ENCODE data around the gene C1orf226.

C1orf226 gene, protein sequence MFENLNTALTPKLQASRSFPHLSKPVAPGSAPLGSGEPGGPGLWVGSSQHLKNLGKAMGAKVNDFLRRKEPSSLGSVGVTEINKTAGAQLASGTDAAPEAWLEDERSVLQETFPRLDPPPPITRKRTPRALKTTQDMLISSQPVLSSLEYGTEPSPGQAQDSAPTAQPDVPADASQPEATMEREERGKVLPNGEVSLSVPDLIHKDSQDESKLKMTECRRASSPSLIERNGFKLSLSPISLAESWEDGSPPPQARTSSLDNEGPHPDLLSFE

DNA sequence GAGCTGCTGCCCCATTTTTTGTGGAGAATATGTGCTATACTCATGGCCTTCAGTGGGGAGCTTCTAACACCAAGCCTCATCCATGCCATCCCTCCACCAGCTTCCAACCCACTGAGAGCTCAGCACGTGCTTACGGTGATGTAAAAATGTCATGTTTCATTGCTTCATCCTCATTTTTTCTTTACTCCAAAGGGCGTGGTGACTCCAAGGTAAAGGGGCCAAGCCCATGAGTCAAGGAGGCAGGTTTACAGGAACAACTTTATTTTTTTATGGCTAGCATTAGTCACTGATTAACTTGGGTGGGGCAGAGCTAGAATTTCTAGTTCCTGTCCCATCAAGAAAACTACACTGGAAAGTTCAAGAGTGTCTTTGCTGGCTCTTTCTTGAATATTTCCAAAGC is at the start of gene C1orf226:
Gene C1orf226, plus strand, starts transcription at position 346 of the 400 bp plus-strand sequence. CDS start 174 bp downstream, outside the sequence.
- no peak for TF ChIP-seq CTCF (IDR thresholded peaks at IDR 0.05)

DNA sequence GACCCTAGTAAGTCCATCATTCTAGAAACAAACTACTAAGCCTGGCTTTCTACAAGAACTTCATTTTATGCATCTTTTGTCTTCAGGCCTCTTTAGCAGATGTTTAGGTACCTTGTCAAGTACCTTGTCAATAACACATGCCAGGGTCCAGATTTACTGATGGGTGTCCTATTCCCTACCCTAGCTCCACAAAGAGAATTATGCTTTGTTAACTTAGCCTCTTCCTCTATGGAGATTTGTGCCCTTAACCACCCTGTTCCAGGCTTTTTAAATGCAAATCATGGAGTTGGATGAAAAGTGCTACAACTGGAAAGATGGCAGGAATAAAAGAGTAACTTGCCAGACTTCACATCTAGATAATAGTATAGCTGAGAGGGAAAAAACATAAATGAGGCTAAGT is 47.5 kb upstream of the C1orf226 start:
- TF ChIP-seq CTCF (IDR thresholded peaks at IDR 0.05) = no peak

GRCh38 chr1:162335126-162335525 is 46.4 kb upstream of the C1orf226 start:
- TF ChIP-seq CTCF (IDR thresholded peaks at IDR 0.05) = no peak

DNA sequence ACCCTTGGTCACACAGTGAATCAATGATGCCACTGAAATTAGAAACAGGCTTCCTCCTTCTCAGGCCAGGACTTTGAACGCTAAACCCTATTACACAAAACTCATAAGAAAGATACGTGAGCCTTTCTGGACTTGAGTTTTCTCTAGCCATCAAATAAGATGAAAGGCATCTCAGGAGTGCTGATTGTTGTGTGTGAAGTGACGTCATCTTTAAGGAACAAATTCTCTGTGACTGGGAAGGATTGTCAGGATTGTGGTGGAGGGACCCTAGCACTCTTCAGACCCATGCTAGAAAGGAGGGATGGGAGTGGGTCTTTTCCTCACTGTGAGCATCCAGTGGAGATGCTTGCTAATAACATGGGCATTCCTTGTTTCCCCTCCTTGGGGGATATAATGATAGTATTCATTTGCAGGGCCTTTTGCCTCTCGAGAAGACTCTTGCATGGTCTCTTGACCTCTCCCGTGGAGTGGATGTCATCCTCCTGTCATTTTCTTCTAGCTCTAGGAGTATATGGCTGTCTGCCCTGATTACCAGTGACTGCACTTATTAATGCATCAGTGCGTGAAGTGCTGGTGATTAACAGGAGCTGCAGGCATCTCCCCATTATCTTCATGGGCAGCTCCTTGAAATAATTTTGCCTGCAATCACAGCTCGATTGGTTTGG is 44.8 kb upstream of the C1orf226 start:
- TF ChIP-seq CTCF (IDR thresholded peaks at IDR 0.05) = no peak

GRCh38 chr1:162342452-162342983 is 39.0 kb upstream of the C1orf226 start:
- TF ChIP-seq CTCF (IDR thresholded peaks at IDR 0.05) = no peak

- TF ChIP-seq CTCF (IDR thresholded peaks at IDR 0.05) = no peak
Measured at GRCh38 chr1:162343470-162343869, 38.1 kb upstream of the C1orf226 start.

GRCh38 chr1:162347281-162347680 is 34.2 kb upstream of the C1orf226 start:
- no peak for TF ChIP-seq CTCF (IDR thresholded peaks at IDR 0.05)

Measured in LNCAP (cell line).